HG03521 (cell line): ENCODE data around the gene TNIK.

Source experiments
- ATAC-seq: cut with Tn5 transposase; IDR thresholded peaks from one replicate; pipeline ENCODE4 v1.9.1; 2021; ENCODE audit warnings: mild to moderate bottlenecking, moderate library complexity; ENCODE audit not compliant: unreplicated experiment

TNIK gene

DNA sequence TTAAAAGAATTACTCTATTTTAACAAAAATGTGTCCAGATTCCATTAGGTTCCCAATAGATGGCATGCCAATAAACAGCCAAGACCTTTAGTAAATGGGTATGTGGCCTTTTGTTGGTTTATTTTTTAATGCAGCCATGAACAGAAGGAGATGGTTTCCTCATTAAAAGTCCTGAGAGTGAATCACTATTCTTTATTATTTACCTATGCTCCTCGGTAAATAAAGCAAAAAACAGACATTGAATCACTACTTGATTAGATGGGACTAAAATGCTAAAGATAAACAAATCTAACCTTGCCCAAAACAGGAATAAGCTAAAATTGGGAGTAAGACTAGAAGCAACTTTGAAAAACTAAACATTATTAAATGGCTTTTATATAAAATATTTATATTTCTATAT lies 94.2 kb downstream of the TNIK start:
- no peak for ATAC-seq

DNA sequence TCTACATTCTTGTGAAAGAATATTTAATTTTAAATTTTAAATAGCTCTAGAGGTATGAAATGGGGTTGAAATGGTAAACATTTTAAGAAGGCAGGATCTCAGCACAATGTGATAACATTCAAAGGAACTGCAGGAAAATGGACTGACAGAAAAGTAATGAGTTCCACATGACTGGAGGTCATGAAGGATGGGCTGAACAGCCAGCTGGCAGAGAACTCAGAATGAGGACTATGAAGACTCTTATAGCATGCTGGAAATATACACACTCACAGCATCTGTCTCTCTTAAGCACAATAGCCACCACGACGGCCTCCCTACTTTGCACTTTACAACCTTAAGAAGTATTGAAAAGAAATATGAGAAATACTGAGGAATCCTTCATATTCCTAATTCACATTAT lies 94.7 kb downstream of the TNIK start:
- no peak for ATAC-seq

DNA sequence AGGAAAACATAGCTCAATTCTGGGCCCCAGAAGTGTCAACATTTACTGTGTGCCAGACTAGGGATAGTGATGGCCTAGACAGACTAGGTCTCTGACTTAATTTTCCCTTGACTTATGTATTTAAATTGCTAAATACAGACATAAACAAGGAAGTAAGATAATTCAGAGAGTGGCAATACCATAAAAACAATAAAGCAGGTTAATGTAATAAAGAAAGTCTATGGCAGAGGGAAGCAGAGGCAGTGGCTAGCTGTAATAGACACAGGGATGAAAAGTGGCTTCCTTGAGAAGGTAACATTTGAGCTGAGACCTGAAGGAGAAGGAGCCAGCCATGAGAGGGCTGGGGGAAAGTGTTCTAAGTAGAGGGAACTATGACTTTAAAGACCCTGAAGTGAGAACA lies 95.7 kb downstream of the TNIK start:
- ATAC-seq: no peak

DNA sequence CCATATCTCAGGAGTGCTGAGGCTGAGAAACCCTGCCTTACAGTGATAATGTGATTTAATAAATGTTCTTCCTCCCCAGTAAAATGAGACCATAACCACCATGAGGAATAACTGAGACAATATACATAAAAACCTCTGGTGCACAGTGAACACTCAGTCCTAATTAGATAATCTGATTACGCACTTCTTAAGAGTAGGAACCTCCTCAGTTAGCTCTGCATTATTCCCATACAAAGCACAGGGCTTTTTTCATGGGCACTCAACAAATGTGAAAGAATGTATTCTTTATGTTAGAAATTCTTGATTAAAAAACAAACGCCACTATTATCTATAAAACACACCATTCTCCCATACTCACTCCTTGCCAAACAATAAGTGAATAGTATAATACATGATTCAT lies 97.0 kb downstream of the TNIK start:
- ATAC-seq: no peak

DNA sequence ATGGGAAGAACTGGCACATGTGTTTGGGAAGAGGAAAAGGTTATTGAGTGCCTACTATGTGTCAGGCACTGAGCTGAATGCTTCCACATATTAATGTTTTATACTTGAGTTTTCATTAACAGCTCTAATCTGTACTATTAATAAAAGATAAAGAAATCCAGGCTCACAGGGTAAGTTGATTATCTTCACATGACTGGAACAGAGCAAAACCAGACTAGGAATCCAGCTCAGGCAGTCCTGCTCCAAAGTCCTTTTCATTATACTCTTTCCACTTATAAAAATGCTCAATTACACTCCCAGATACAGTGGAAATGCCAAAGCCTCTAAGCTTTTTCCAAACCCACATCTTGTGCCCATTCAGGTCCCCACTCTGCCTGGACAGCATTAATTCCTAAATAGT lies 97.6 kb downstream of the TNIK start:
- ATAC-seq: no peak

GRCh38 chr3:171358881-171359198 lies 101.4 kb downstream of the TNIK start:
- no peak for ATAC-seq

DNA sequence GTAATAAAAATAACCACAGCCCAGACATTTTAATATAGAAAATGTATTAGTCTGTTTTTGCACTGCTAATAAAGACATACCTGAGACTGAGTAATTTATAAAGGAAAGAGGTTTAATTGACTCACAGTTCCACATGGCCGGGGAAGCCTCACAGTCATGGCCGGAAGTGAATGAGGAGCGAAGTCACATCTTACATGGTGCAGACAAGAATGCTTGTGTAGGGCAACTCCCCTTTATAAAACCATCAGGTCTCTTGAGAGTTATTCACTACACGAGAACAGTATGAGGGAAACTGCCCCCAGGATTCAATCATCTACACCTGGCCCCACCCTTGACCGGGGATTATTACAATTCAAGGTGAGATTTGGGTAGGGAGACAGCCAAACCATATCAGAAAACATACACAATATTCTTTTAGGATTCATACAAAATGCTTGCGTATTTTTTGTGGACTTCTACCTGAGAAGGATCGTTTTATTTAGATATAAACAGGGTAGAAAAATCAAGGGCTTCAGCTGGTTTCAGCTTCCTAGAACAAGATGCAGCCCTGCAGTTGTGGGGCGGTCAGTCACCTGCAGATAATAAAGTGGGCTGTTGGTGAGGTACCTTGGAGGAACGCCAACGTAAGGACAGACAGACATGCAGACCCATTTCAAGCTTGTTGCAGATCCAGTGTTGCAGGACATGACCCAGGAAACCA lies 101.9 kb downstream of the TNIK start:
- ATAC-seq: no peak

DNA sequence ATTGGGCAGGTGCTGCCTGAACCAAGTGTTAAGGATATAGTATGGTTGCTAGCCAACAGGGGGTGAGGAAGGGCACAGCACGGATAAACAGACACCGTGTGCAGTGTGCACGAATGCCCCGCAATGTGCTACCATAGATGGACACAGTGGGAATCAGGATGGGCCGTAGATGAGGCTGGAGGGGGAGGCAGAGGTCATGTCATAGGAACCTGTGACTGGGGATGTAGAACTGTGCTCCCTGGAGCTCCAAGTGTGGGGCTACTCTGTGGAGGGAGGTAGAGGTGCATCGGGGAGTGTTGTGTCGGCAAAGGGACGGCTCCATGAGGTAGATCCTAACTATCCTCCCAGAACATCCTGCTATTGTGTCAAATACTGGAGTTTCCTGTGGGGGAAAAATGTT lies 102.5 kb downstream of the TNIK start:
- ATAC-seq: no peak

- no peak for ATAC-seq
Measured at GRCh38 chr3:171356251-171356650, 104.0 kb downstream of the TNIK start.

DNA sequence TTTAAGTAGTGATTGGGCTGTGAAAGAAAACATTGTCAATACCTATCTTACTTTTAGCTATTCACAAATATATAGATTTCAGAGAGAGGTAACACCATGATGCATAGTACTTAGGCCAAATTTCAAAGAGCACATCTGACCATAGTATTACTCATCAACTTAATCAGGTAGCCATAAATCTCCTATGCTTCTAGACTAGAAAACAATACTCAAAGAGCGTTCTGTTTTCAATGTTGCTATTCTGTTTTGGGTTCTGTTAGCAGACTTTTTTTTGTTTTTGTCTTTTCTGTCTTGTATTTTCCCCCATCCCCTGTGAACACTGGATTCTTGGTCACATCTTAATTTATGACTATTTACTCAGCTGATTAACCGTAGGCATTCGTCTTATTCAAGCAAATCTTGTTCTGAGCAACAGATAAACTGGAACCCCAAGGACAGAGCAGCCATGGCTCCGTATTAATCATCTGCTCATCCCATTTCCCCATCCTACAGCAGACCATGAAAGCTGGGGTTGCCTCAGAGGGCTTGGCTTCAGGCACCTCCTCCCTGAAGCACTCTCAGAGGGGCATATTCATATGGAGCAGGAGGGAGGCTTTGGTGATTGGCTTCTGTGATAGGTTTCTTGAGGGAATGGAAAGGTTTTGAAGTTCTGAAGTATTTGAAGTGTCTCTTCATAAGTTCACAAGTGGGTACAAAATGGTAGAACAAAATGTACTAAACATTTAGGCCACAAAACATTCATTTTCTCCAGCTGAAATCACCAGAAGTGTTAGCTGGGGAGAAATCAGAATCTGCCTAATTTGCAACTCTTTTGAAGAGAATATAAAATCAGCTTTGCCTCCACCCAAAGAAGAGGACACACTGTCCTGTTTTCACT lies 105.3 kb downstream of the TNIK start:
- no peak for ATAC-seq

- ATAC-seq: no peak
Measured at GRCh38 chr3:171354049-171354705, 106.0 kb downstream of the TNIK start.

DNA sequence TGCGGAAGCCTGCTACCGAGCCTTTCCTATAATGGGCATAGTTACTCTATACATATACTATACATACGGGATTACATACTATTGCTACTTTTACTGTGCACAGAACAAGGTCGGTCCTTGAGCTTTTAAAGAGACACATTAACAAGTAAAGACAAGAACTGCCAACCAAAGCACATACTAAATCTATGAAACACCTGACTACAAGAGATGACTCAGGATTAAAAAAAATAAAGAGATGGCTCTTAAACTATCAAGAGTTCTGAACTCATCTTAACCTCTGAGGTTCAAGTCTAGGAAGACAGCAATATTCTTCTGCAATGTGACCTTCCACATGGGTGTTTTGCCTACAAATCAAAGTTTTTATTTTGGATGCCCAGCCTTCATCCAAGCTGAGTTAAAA lies 106.8 kb downstream of the TNIK start:
- no peak for ATAC-seq

- no peak for ATAC-seq
Measured at GRCh38 chr3:171352387-171352935, 107.7 kb downstream of the TNIK start.

- ATAC-seq: no peak
Measured at GRCh38 chr3:171351676-171352075, 108.5 kb downstream of the TNIK start.

DNA sequence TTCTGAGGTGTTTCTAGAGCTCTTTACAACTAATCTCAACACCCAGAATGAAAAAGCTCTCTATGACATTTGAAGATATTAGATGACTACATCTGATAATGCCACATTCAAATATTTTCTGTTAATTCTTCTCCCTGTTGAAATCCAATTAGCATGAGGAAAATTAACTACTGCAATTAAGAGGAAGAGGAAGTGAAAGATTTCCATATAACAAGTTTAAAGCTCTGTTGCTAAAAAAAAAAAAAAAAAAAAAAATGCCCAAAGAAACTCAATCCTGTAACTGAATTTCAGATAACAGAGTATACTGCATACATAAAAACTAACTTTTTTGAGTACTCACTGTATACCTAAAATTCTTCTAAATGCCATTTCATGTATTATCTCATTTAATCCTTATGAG lies 109.8 kb downstream of the TNIK start:
- ATAC-seq: no peak

DNA sequence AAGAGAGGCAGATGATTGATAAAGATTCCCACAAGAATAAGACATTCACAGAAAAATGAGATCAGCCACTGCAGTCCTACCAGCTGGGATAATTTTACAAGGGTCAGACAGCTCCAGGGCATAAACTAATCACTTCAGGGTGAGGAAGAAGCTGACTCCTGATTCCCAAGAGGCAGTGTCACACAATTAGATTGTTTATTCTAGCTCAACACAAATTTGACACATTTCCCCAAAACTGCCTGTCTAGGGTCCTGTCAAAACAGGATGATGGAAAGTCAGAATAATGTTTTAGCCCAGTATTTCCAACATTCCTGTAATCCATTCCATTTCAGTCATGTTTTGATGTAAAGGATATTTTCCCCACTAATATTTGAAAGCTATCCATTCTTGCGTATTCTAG lies 110.8 kb downstream of the TNIK start:
- no peak for ATAC-seq

GRCh38 chr3:171348121-171348520 lies 112.1 kb downstream of the TNIK start:
- ATAC-seq: no peak

DNA sequence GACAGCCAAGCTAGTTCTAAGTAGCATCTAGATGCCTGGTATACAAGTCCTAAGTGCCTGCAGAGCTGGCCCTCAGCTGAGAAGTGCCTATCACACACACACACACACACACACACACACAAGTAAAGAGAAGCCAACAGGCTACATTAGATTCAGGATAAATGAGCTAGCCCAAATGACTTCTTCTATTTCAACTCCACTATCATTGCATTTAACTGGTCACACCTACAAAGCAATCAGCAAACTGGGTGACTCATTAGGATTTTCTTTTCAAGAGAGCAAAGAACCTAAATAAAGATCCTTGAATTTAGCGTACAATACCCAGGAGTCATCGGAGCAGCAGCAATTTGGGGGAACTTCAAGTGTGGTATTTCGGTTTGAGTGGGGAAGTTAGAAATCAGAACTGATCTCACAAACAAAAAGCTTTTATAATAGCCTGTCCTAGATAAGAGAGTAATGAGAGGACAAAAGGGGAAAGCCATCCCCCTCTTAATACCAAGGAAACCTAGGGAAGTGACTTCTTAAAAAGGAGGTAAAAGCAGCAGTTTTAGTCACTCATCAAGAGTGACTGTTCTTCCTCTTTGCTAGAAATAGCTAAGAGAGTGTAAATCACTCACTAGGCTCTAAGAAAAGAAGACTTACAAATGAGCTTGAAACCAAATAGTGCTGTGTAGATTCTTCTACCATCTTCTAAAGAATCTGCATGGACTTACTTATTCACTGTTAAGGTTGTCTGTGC lies 112.7 kb downstream of the TNIK start:
- ATAC-seq: peak; percentile 50

- ATAC-seq: no peak
Measured at GRCh38 chr3:171346582-171347300, 113.5 kb downstream of the TNIK start.

DNA sequence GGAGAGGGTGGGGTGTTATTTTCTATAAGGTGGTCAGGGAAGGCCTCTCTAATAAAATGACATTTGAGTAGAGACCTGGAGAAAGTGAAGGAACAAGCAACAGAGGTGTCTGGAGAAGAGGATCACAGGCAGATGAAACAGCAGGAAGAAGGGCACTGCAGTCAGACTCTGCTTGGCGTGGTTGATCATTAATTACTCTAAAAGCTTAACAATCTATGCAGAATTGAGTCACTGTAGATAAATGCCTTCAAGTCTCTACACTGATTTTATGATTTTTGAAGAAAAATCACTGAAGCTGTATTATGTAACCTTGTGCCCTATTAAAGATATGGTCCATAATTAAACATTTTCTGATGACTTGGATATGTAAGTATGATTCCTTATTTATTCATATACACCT lies 114.2 kb downstream of the TNIK start:
- no peak for ATAC-seq
